GM12878 (cell line): Measurements from ENCODE around the gene LYSMD2. TPM values are rescaled to one million over a fixed set of nuclear protein-coding genes. Genes with fewer than 3 reads are reported as not detected.
A peak's percentile ranks its signal among the peaks of the same experiment; 100 is the strongest.

Experiments
- ATAC-seq: fragments of 200-7000 bp; cut with Tn5 transposase; 3 replicates; pipeline ENCODE4 v1.9.1; 2020; ENCODE audit warnings: mild to moderate bottlenecking, moderate library complexity
- BruUV-seq: library from RNA; stranded (reverse); fragments of 400-500 nt; replicated peaks from 2 replicates; lab custom pipeline; 2021; lab: Mats Ljungman, UMichigan
- CTCF ChIA-PET: fragments of 300-600 bp; sonication (Branson Sonifier 250); formaldehyde crosslinking; extraction: SDS; loops from one replicate; lab custom pipeline; 2021; ENCODE audit warnings: inconsistent platforms; lab: Yijun Ruan, JAX
- POLR2A ChIA-PET: fragments of 350-600 bp; formaldehyde crosslinking; extraction: SDS; loops from one replicate; lab custom pipeline; 2021; ENCODE audit warnings: inconsistent platforms; lab: Charles Lee
- RAD21 ChIA-PET: fragments of 300-600 bp; sonication (Branson Sonifier 250); formaldehyde crosslinking; loops from one replicate; lab custom pipeline; 2023; ENCODE audit warnings: antibody characterized with exemption; ENCODE audit not compliant: unreplicated experiment; lab: Charles Lee
- SMC1A ChIA-PET: fragments of 300-600 bp; sonication (Branson Sonifier 250); formaldehyde crosslinking; loops from one replicate; lab custom pipeline; 2023; ENCODE audit not compliant: unreplicated experiment, uncharacterized antibody; lab: Charles Lee
- DNase-seq: peaks from one replicate; pipeline ENCODE4 v3.0.0-alpha.2; 2011; ENCODE audit warnings: low read depth, low spot score
- FAIRE-seq: peaks from 3 replicates; lab custom pipeline; 2011; peaks lifted over from hg19 to GRCh38; lab: Jason Lieb, UNC
- H2AFZ ChIP-seq: 2 replicates; pipeline ENCODE4 v1.6.0; 2011; ENCODE audit warnings: low read depth, low read length, control low read depth; ENCODE audit not compliant: control insufficient read depth
- H3K27ac ChIP-seq: 2 replicates; pipeline ENCODE4 v1.5.1; 2011; ENCODE audit warnings: control low read depth; ENCODE audit not compliant: control insufficient read depth, insufficient read depth
- H3K27me3 ChIP-seq, 2 experiments: replicated peaks in 1 of 2; 2 replicates each; pipeline versions ENCODE4 v1.6.0 to v1.6.1; 2011; ENCODE audit warnings: low read length in 1 of 2; ENCODE audit not compliant: control insufficient read depth in 2 of 2, insufficient read depth in 2 of 2
- H3K36me3 ChIP-seq, 2 experiments: 2 replicates each; pipeline ENCODE4 v1.5.1; 2011; ENCODE audit warnings: low read length in 1 of 2; ENCODE audit not compliant: control insufficient read depth in 2 of 2, insufficient read depth in 2 of 2
- H3K4me1 ChIP-seq: 2 replicates; pipeline ENCODE4 v1.6.1; 2011; ENCODE audit warnings: mild to moderate bottlenecking, low read length, moderate library complexity, mixed read lengths; ENCODE audit not compliant: control insufficient read depth, insufficient read depth
- H3K4me2 ChIP-seq: 2 replicates; pipeline ENCODE4 v1.6.0; 2011; ENCODE audit warnings: control low read depth; ENCODE audit not compliant: control insufficient read depth, insufficient read depth
- H3K4me3 ChIP-seq: fragments of 200-600 bp; sonication (generic); 2 replicates; pipeline ENCODE4 v1.5.1; 2016
- H3K79me2 ChIP-seq: 2 replicates; pipeline ENCODE4 v1.6.0; 2011; ENCODE audit warnings: low read length; ENCODE audit not compliant: control insufficient read depth, insufficient read depth
- H3K9ac ChIP-seq: 2 replicates; pipeline ENCODE4 v1.8.0; 2011; ENCODE audit warnings: low read length, control low read depth, mixed read lengths; ENCODE audit not compliant: control insufficient read depth, insufficient read depth
- H3K9me3 ChIP-seq: replicated peaks from 3 replicates; pipeline ENCODE4 v1.5.1; 2011; ENCODE audit warnings: mild to moderate bottlenecking, low read length; ENCODE audit not compliant: control insufficient read depth, insufficient read depth
- H4K20me1 ChIP-seq: 2 replicates; pipeline ENCODE4 v1.6.0; 2011; ENCODE audit not compliant: control insufficient read depth, insufficient read depth
- CHD2 ChIP-seq: IDR thresholded peaks from 2 replicates; pipeline ENCODE4 v1.6.1; 2011; ENCODE audit warnings: low read depth, low read length, improper control_type of control experiment, borderline replicate concordance
- CTCF ChIP-seq, 3 experiments: IDR thresholded peaks in 2 of 3; conservative IDR thresholded peaks in 1 of 3; 2 replicates each; pipeline ENCODE4 v1.5.1; 2011; ENCODE audit warnings: low read depth in 3 of 3, low read length in 3 of 3, mild to moderate bottlenecking in 3 of 3, control low read depth in 2 of 3, moderate library complexity in 2 of 3, inconsistent platforms in 1 of 3, mixed read lengths in 1 of 3; ENCODE audit not compliant: control insufficient read depth in 2 of 3, insufficient read depth in 1 of 3; ENCODE audit errors: extremely low read depth in 1 of 3
- NR2C1 ChIP-seq: fragments of 450-650 bp; IDR thresholded peaks from 2 replicates; pipeline ENCODE4 v1.6.1; 2017; ENCODE audit warnings: antibody characterized with exemption, mild to moderate bottlenecking, moderate library complexity
- RAD21 ChIP-seq: IDR thresholded peaks from 2 replicates; pipeline ENCODE4 v1.6.1; 2011; ENCODE audit warnings: mild to moderate bottlenecking, low read depth, low read length, moderate library complexity; ENCODE audit not compliant: insufficient read depth
- RUNX3 ChIP-seq: IDR thresholded peaks from 2 replicates; pipeline ENCODE4 v1.6.1; 2012; ENCODE audit warnings: low read length, inconsistent platforms
- SMC3 ChIP-seq: IDR thresholded peaks from 2 replicates; pipeline ENCODE4 v1.6.1; 2011; ENCODE audit warnings: low read length, improper control_type of control experiment, borderline replicate concordance
- SRF ChIP-seq, 2 experiments: IDR thresholded peaks; 2 replicates each; pipeline ENCODE4 v1.6.1; 2011; ENCODE audit warnings: low read depth in 2 of 2, low read length in 2 of 2, mild to moderate bottlenecking in 1 of 2, moderate library complexity in 1 of 2
- SUPT20H ChIP-seq: IDR thresholded peaks from 2 replicates; pipeline ENCODE4 v1.6.1; 2011; ENCODE audit warnings: low read depth, mild to moderate bottlenecking, low read length, moderate library complexity, borderline replicate concordance; ENCODE audit not compliant: control insufficient read depth
- YBX1 ChIP-seq: fragments of 450-650 bp; IDR thresholded peaks from 2 replicates; pipeline ENCODE4 v1.6.1; 2016; ENCODE audit warnings: antibody characterized with exemption
- WGBS: methylation state at CpG from one replicate; pipeline ENCODE4 v1.1.6; 2016; ENCODE audit warnings: low lambda C conversion rate; ENCODE audit not compliant: insufficient replicate concordance, insufficient coverage; ENCODE audit errors: missing lambda C conversion rate; 5-methylcytosine and 5-hydroxymethylcytosine counted together
- in situ Hi-C: fragments of 300-500 bp; cut with MboI; formaldehyde crosslinking; loops from 9 replicates; pipeline ENCODE4 v1.14.3; 2018; ENCODE audit warnings: mixed read lengths
- intact Hi-C: fragments of 100-400 bp; cut with micrococcal nuclease; formaldehyde crosslinking; loops from one replicate; pipeline ENCODE4 v1.14.2; 2022; ENCODE audit not compliant: unreplicated experiment
- polyA plus RNA-seq, 11 experiments: library from polyadenylated mRNA; depleted of rRNA in 4 of 11; unstranded in 6 of 11; stranded (reverse) in 5 of 11; fragments of >200 nt; fragmentation: Nextera tagmentation in 4 of 11; fragmentation: Illumina TruSeq in 1 of 11; extraction: Ambion mirVana in 4 of 11; extraction: Trizol in 1 of 11; gene quantifications; 1 replicate in 1 of 11; 2 replicates in 10 of 11; pipeline versions ENCODE4 v1.2.1 to v1.2.3, GENCODE V29; 2011 to 2016; ENCODE audit warnings: inconsistent platforms in 2 of 11, missing spikeins in 2 of 11, low read depth in 1 of 11
- total RNA-seq, 4 experiments: library from RNA; depleted of rRNA in 3 of 4; stranded (reverse); fragments of >200 nt in 3 of 4; fragmentation: Illumina TruSeq in 1 of 4; extraction: Trizol in 1 of 4; gene quantifications; 2 replicates each; pipeline versions ENCODE4 v1.2.1 to v1.2.3, GENCODE V29; 2013 to 2021

The LYSMD2 gene
- total and polyA plus RNA-seq, 10 of the 15 experiments (the other 5 are each of a cell fraction or from before 2014, with no cell fraction given) = 30.5 to 61.3 (median 45.4) TPM

- in situ Hi-C loops (no loop called here), intact Hi-C loops (loop anchor here (1.0 to 10.0 kb wide), 5 partner anchors 41 to 369 kb away; partner anchors contain the start of gene DMXL2)
- DNase-seq (no peak), FAIRE-seq (no peak), ATAC-seq (peak; percentile 55)
- Histone ChIP-seq H3K9me3 (no peaks in the 10 kb centered on the region), H3K27ac (peak overlapping the region; percentile 94), H3K4me3 (peak overlapping the region; percentile 77), H3K27me3 (no peaks in the 10 kb centered on the region), H2AFZ (0 out of 2 replicates have a peak overlapping the region, but pooled peaks have one; percentile 4), H3K4me1 (peaks cover 39% of the 10 kb centered on the region), H3K4me2 (peak overlapping the region; percentile 95), H3K9ac (peak overlapping the region; percentile 57), H3K36me3 (no peaks in the 10 kb centered on the region), H3K79me2 (peaks cover 71% of the 10 kb centered on the region), H4K20me1 (no peaks in the 10 kb centered on the region)
- POLR2A ChIA-PET = interaction anchor here (0.5 to 2.4 kb wide), 8 partner anchors 8 to 328 kb away, joined by 3 to 11 read pairs (median 4); partner anchors contain the start of gene DMXL2
- TF ChIP-seq CHD2 (no peak), SUPT20H (no peak), CTCF (IDR thresholded peaks at IDR 0.05 in 2 of 3, conservative IDR thresholded peaks at IDR 0.05 in 1 of 3; ENCODE audit: control insufficient read depth in 2 of 3, extremely low read depth in 1 of 3, insufficient read depth in 1 of 3, low read depth in 3 of 3, low read length in 3 of 3) (peak; percentile 37 to 57 (median 56); a peak in 5 of 6 replicates), SRF (IDR thresholded peaks at IDR 0.05; ENCODE audit: low read depth in 2 of 2, low read length in 2 of 2) (peak; percentile 82 to 91), YBX1 (no peak), NR2C1 (no peak), RAD21 (peak; percentile 68), SMC3 (peak; percentile 40; the same call in 1 of the 2 replicates), RUNX3 (peak; percentile 52)
- WGBS = 0% methylated on average over 5 of the region's 5 CpGs
- SMC1A ChIA-PET = interaction anchor here (0.7 to 7.0 kb wide), 21 partner anchors 9 to 272 kb away, joined by 3 to 52 read pairs (median 5); partner anchors contain the start of gene DMXL2
- TSS peak; percentile 52 for BruUV-seq
- RAD21 ChIA-PET = interaction anchor here (0.9 to 5.5 kb wide), 13 partner anchors 9 to 857 kb away, joined by 3 to 33 read pairs (median 5); partner anchors contain the start of gene DMXL2
- CTCF ChIA-PET = interaction anchor here (0.9 to 10.1 kb wide), 13 partner anchors 10 to 368 kb away, joined by 3 to 136 read pairs (median 4); partner anchors contain the start of gene DMXL2
Measured at GRCh38 chr15:51735228-51736010, 2.0 kb downstream of the LYSMD2 start.
